ENCODE results near the gene ZSCAN21.

The ZSCAN21 gene

DNA sequence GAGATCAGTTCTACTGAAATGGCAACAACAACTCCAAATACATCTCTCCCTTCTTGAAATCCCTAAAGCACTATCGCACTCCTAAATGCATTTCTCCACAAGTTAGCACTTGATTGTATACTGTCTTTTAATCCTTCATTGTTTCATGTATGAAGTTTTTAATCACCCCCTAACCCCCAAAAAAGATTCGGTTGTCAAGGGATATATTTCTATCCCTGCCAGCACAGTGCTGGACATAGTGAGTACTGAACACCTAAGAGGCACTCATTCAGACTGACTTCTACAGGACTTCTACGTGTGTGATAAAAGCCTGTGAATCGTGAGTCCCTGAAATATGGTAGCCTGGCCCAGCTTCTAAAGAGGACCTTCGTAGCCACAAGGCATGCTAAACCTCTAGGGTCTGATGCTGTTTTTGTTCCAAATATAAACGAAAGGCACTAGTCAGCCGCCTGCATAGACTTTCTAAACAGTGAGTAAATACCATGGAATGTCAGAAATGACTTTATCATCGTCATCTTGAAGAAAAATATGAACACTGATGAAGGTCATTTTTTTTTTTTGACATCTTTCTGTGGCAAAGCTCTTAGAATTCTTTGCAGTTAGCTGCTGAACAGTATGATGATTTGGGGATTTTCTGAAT, 14.6 kb upstream of the ZSCAN21 start:
- H3K27me3 Mint-ChIP-seq (ENCODE audit: low read depth) = no peaks in the 10 kb centered on the region
- H3K36me3 Mint-ChIP-seq (ENCODE audit: low read depth) = peaks cover 85% of the 10 kb centered on the region
- no peak for TF ChIP-seq CTCF (IDR thresholded peaks at IDR 0.05; ENCODE audit: unreplicated experiment in 3 of 3)
- H3K4me1 Mint-ChIP-seq = no peaks in the 10 kb centered on the region
- no peak overlapping the region for H3K27ac Mint-ChIP-seq
- peaks cover 7% of the 10 kb centered on the region for H3K9me3 Mint-ChIP-seq
- no peak overlapping the region for H3K4me3 Mint-ChIP-seq

DNA sequence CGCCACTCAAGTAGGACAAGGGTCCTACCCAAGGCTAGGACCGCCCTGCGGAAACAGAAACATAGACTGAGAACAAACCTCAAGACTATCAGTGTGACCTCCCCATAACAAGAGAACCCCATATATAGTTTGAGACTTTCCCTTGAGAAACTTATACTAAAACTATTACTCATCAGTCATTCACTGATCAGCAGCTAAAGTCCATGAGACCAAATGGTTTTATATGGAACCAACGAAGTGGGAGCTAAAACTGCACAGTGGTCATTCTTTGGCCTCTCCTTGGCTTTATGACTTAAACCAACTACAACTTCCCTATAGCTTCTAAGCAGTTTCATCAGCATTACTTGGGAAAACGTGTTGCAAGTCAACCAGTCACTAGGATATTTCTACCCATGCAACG, 13.7 kb upstream of the ZSCAN21 start:
- no peak overlapping the region for H3K4me3 Mint-ChIP-seq
- H3K9me3 Mint-ChIP-seq = peaks cover 7% of the 10 kb centered on the region
- no peak overlapping the region for H3K27ac Mint-ChIP-seq
- H3K27me3 Mint-ChIP-seq (ENCODE audit: low read depth) = no peaks in the 10 kb centered on the region
- H3K36me3 Mint-ChIP-seq (ENCODE audit: low read depth) = peaks cover 76% of the 10 kb centered on the region
- H3K4me1 Mint-ChIP-seq = no peaks in the 10 kb centered on the region
- no peak for TF ChIP-seq CTCF (IDR thresholded peaks at IDR 0.05; ENCODE audit: unreplicated experiment in 3 of 3)

GRCh38 chr7:100038326-100038725, 11.2 kb upstream of the ZSCAN21 start:
- Mint-ChIP-seq H3K4me1 (no peaks in the 10 kb centered on the region), H3K27ac (no peak overlapping the region), H3K36me3 (ENCODE audit: low read depth) (peaks cover 59% of the 10 kb centered on the region), H3K27me3 (ENCODE audit: low read depth) (no peaks in the 10 kb centered on the region), H3K4me3 (no peak overlapping the region), H3K9me3 (peaks cover 4% of the 10 kb centered on the region)
- TF ChIP-seq CTCF (IDR thresholded peaks at IDR 0.05; ENCODE audit: unreplicated experiment in 3 of 3) = no peak

GRCh38 chr7:100040575-100040974, 9.0 kb upstream of the ZSCAN21 start:
- Mint-ChIP-seq H3K27ac (no peak overlapping the region), H3K9me3 (no peaks in the 10 kb centered on the region), H3K27me3 (ENCODE audit: low read depth) (no peaks in the 10 kb centered on the region), H3K4me3 (no peak overlapping the region), H3K4me1 (no peaks in the 10 kb centered on the region), H3K36me3 (ENCODE audit: low read depth) (peaks cover 37% of the 10 kb centered on the region)
- TF ChIP-seq CTCF (IDR thresholded peaks at IDR 0.05; ENCODE audit: unreplicated experiment in 3 of 3) = no peak

GRCh38 chr7:100044718-100045117, 4.9 kb upstream of the ZSCAN21 start:
- Mint-ChIP-seq H3K4me1 (no peaks in the 10 kb centered on the region), H3K4me3 (no peak overlapping the region), H3K27ac (peak overlapping the region in 1 of 3 experiments; percentile 60), H3K36me3 (ENCODE audit: low read depth) (peaks cover 5% of the 10 kb centered on the region), H3K27me3 (ENCODE audit: low read depth) (no peaks in the 10 kb centered on the region), H3K9me3 (no peaks in the 10 kb centered on the region)
- TF ChIP-seq CTCF (IDR thresholded peaks at IDR 0.05; ENCODE audit: unreplicated experiment in 3 of 3) = no peak

DNA sequence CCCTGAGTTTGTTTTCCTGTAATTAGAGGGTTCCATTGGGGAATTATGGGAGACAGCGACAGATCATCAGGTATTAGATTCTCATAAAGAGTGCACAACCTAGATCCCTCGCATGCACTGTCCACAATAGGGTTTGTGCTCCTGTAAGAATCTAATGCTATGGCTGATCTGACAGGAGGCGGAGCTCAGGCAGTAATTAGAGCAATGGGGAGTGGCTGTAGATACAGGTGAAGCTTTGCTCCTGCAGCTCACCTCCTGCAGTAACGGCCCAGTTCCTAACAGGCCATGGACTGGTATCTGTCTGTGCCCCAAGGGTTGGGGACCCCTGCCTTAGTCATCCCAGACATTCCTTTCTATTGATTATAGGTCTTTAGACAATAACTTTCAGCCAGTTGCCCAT, 894 bp upstream of the ZSCAN21 start:
- H3K27ac Mint-ChIP-seq = peak overlapping the region; percentile 78 to 99 (median 95)
- peak overlapping the region; percentile 72 to 87 (median 82) for H3K4me3 Mint-ChIP-seq
- peaks cover 9% of the 10 kb centered on the region for H3K36me3 Mint-ChIP-seq (ENCODE audit: low read depth)
- H3K4me1 Mint-ChIP-seq = peaks cover 19% of the 10 kb centered on the region
- no peaks in the 10 kb centered on the region for H3K27me3 Mint-ChIP-seq (ENCODE audit: low read depth)
- no peak for TF ChIP-seq CTCF (IDR thresholded peaks at IDR 0.05; ENCODE audit: unreplicated experiment in 3 of 3)
- no peaks in the 10 kb centered on the region for H3K9me3 Mint-ChIP-seq
